Parathyroid adenoma (tissue), 2 donors: ENCODE data around the gene TLCD2.

Experiments used
- H2AFZ ChIP-seq: fragments of 300-600 bp; sonication (generic); one replicate; pipeline ENCODE4 v1.7.0; 2017; ENCODE audit warnings: antibody characterized with exemption, mild to moderate bottlenecking
- H3K27ac ChIP-seq: fragments of 300-600 bp; sonication (generic); one replicate; pipeline ENCODE4 v1.7.0; 2017
- H3K27me3 ChIP-seq: fragments of 300-600 bp; sonication (generic); one replicate; pipeline ENCODE4 v1.7.0; 2017; ENCODE audit warnings: low read length; ENCODE audit not compliant: control insufficient read depth, insufficient read depth
- H3K36me3 ChIP-seq: fragments of 300-600 bp; sonication (generic); one replicate; pipeline ENCODE4 v1.7.0; 2017; ENCODE audit warnings: low read length; ENCODE audit not compliant: control insufficient read depth, insufficient read depth
- H3K4me1 ChIP-seq: fragments of 300-600 bp; sonication (generic); one replicate; pipeline ENCODE4 v1.7.0; 2017; ENCODE audit warnings: control low read depth
- H3K4me2 ChIP-seq: fragments of 300-600 bp; sonication (generic); one replicate; pipeline ENCODE4 v1.7.0; 2017; ENCODE audit warnings: low read length
- H3K4me3 ChIP-seq: fragments of 300-600 bp; sonication (generic); one replicate; pipeline ENCODE4 v1.7.0; 2017; ENCODE audit warnings: low read depth, low read length
- H3K79me2 ChIP-seq: fragments of 300-600 bp; sonication (generic); one replicate; pipeline ENCODE4 v1.7.0; 2017; ENCODE audit warnings: control low read depth
- H3K9ac ChIP-seq: fragments of 300-600 bp; sonication (generic); one replicate; pipeline ENCODE4 v1.7.0; 2017; ENCODE audit warnings: mild to moderate bottlenecking
- H3K9me3 ChIP-seq: fragments of 300-600 bp; sonication (generic); one replicate; pipeline ENCODE4 v1.7.0; 2017; ENCODE audit warnings: low read length; ENCODE audit not compliant: control insufficient read depth
- TF ChIP-seq, protein P1 (sequence below): fragments of 300-600 bp; sonication (generic); IDR thresholded peaks from one replicate; pipeline ENCODE4 v1.7.0; 2017; ENCODE audit warnings: antibody characterized with exemption, mild to moderate bottlenecking
- donor health status: primary hyperparathyroidism.

Gene TLCD2

GRCh38 chr17:1716076-1716911 lies 6.1 kb upstream of the TLCD2 start:
- Histone ChIP-seq H3K4me1 (peaks cover 28% of the 10 kb centered on the region), H3K27me3 (no peaks in the 10 kb centered on the region), H3K27ac (peak overlapping the region; percentile 99), H3K36me3 (no peaks in the 10 kb centered on the region), H3K9me3 (no peaks in the 10 kb centered on the region), H3K4me3 (peak overlapping the region; percentile 98), H3K79me2 (peaks cover 8% of the 10 kb centered on the region), H3K9ac (peak overlapping the region; percentile 87), H2AFZ (peak overlapping the region; percentile 74), H3K4me2 (peak overlapping the region; percentile 99)
- TF ChIP-seq, protein P1, sequence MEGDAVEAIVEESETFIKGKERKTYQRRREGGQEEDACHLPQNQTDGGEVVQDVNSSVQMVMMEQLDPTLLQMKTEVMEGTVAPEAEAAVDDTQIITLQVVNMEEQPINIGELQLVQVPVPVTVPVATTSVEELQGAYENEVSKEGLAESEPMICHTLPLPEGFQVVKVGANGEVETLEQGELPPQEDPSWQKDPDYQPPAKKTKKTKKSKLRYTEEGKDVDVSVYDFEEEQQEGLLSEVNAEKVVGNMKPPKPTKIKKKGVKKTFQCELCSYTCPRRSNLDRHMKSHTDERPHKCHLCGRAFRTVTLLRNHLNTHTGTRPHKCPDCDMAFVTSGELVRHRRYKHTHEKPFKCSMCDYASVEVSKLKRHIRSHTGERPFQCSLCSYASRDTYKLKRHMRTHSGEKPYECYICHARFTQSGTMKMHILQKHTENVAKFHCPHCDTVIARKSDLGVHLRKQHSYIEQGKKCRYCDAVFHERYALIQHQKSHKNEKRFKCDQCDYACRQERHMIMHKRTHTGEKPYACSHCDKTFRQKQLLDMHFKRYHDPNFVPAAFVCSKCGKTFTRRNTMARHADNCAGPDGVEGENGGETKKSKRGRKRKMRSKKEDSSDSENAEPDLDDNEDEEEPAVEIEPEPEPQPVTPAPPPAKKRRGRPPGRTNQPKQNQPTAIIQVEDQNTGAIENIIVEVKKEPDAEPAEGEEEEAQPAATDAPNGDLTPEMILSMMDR = peak; percentile 15

GRCh38 chr17:1715803-1716075 lies 5.6 kb upstream of the TLCD2 start:
- Histone ChIP-seq H3K4me2 (peak overlapping the region; percentile 99), H3K9me3 (no peaks in the 10 kb centered on the region), H3K79me2 (peaks cover 8% of the 10 kb centered on the region), H3K4me3 (peak overlapping the region; percentile 98), H3K27me3 (no peaks in the 10 kb centered on the region), H3K27ac (peak overlapping the region; percentile 94), H2AFZ (peak overlapping the region; percentile 61), H3K36me3 (no peaks in the 10 kb centered on the region), H3K4me1 (peaks cover 28% of the 10 kb centered on the region), H3K9ac (peak overlapping the region; percentile 87)
- TF ChIP-seq, protein P1 = no peak

- H3K4me2 ChIP-seq = peak overlapping the region; percentile 99
- TF ChIP-seq, protein P1 = no peak
- H3K27ac ChIP-seq = peak overlapping the region; percentile 94
- peak overlapping the region; percentile 61 for H2AFZ ChIP-seq
- H3K4me1 ChIP-seq = peaks cover 26% of the 10 kb centered on the region
- no peaks in the 10 kb centered on the region for H3K9me3 ChIP-seq
- no peaks in the 10 kb centered on the region for H3K36me3 ChIP-seq
- H3K9ac ChIP-seq = peak overlapping the region; percentile 87
- H3K27me3 ChIP-seq = no peaks in the 10 kb centered on the region
- H3K79me2 ChIP-seq = peaks cover 8% of the 10 kb centered on the region
- H3K4me3 ChIP-seq = peak overlapping the region; percentile 98
Observed at GRCh38 chr17:1714980-1715802, 5.0 kb upstream of the TLCD2 start.

GRCh38 chr17:1714427-1714979 lies 4.3 kb upstream of the TLCD2 start:
- peak overlapping the region; percentile 94 for H3K27ac ChIP-seq
- H3K9ac ChIP-seq = no peak overlapping the region
- peak overlapping the region; percentile 99 for H3K4me2 ChIP-seq
- TF ChIP-seq, protein P1 = no peak
- H3K36me3 ChIP-seq = no peaks in the 10 kb centered on the region
- H3K4me3 ChIP-seq = peak overlapping the region; percentile 98
- peak overlapping the region; percentile 61 for H2AFZ ChIP-seq
- H3K4me1 ChIP-seq = peaks cover 26% of the 10 kb centered on the region
- H3K79me2 ChIP-seq = peaks cover 8% of the 10 kb centered on the region
- no peaks in the 10 kb centered on the region for H3K27me3 ChIP-seq
- no peaks in the 10 kb centered on the region for H3K9me3 ChIP-seq
